Right atrium auricular region (tissue), 2 donors: ENCODE measurements around the gene MAD1L1. TPM values are rescaled to one million over a fixed set of nuclear protein-coding genes. Genes with fewer than 3 reads are reported as not detected.

Experiments
- DNase-seq: peaks from one replicate; pipeline ENCODE4 v3.0.0-alpha.2; 2019; ENCODE audit warnings: low spot score
- H3K27ac ChIP-seq, 2 donors: fragments of 200-600 bp; sonication (generic); 1 replicate in 1 of 2; 2 replicates in 1 of 2; pipeline ENCODE4 v1.5.1; 2016 to 2019
- H3K27me3 ChIP-seq, 2 donors: fragments of 200-600 bp; sonication (generic); one replicate each; pipeline versions ENCODE4 v1.5.1 to v1.6.0; 2017 to 2019
- H3K36me3 ChIP-seq: fragments of 200-600 bp; sonication (generic); one replicate; pipeline ENCODE4 v1.5.1; 2016
- H3K4me1 ChIP-seq, 2 donors: fragments of 200-600 bp; sonication (generic); one replicate each; pipeline versions ENCODE4 v1.5.1 to v1.6.0; 2017 to 2019
- H3K4me3 ChIP-seq, 2 donors: fragments of 200-600 bp; sonication (generic); 1 replicate in 1 of 2; 2 replicates in 1 of 2; pipeline ENCODE4 v1.5.1; 2017 to 2019; ENCODE audit warnings: mild to moderate bottlenecking in 1 of 2, moderate library complexity in 1 of 2
- H3K9me3 ChIP-seq, 2 donors: fragments of 200-600 bp; sonication (generic); one replicate each; pipeline ENCODE4 v1.5.1; 2019
- CTCF ChIP-seq, 2 donors: fragments of 200-600 bp; sonication (generic); IDR thresholded peaks; one replicate each; pipeline ENCODE4 v1.5.1; 2019; ENCODE audit warnings: antibody characterized with exemption in 2 of 2
- total RNA-seq, 2 donors: library from RNA; depleted of rRNA; stranded (reverse); fragments of >200 nt; gene quantifications; one replicate each; pipeline ENCODE4 v1.1.0, GENCODE V29; 2016

The MAD1L1 gene
- total RNA-seq, 2 donors from 2014 or later: 13.3 to 31.9 TPM

- H3K36me3 ChIP-seq: no peaks in the 10 kb centered on the region
- no peaks in the 10 kb centered on the region for H3K9me3 ChIP-seq
- no peaks in the 10 kb centered on the region for H3K27me3 ChIP-seq
- H3K4me3 ChIP-seq: no peak overlapping the region
- peaks cover 0 to 50% of the 10 kb centered on the region in 2 donors for H3K4me1 ChIP-seq
- no peak for TF ChIP-seq CTCF (IDR thresholded peaks at IDR 0.05)
- H3K27ac ChIP-seq: no peak overlapping the region
- DNase-seq: no peak
Measured at GRCh38 chr7:2102375-2102723, 130.4 kb downstream of the MAD1L1 start.

- H3K9me3 ChIP-seq: no peaks in the 10 kb centered on the region
- no peaks in the 10 kb centered on the region for H3K27me3 ChIP-seq
- no peak overlapping the region for H3K27ac ChIP-seq
- H3K4me3 ChIP-seq: no peak overlapping the region
- H3K4me1 ChIP-seq: peaks cover 0 to 45% of the 10 kb centered on the region in 2 donors
- no peaks in the 10 kb centered on the region for H3K36me3 ChIP-seq
- DNase-seq: no peak
- no peak for TF ChIP-seq CTCF (IDR thresholded peaks at IDR 0.05)
Measured at GRCh38 chr7:2101630-2102374, 130.9 kb downstream of the MAD1L1 start.

- peaks cover 0 to 39% of the 10 kb centered on the region in 2 donors for H3K4me1 ChIP-seq
- H3K4me3 ChIP-seq: no peak overlapping the region
- H3K9me3 ChIP-seq: no peaks in the 10 kb centered on the region
- H3K27ac ChIP-seq: peak overlapping the region in 1 of 2 donors; percentile 24
- peak in 1 of 2 donors; percentile 29 for TF ChIP-seq CTCF (IDR thresholded peaks at IDR 0.05)
- DNase-seq: no peak
- H3K27me3 ChIP-seq: no peaks in the 10 kb centered on the region
- H3K36me3 ChIP-seq: no peaks in the 10 kb centered on the region
Measured at GRCh38 chr7:2100278-2101208, 132.2 kb downstream of the MAD1L1 start.

GRCh38 chr7:2099048-2099957 lies 133.4 kb downstream of the MAD1L1 start:
- TF ChIP-seq CTCF (IDR thresholded peaks at IDR 0.05): no peak
- no peak for DNase-seq
- Histone ChIP-seq H3K4me1 (peaks cover 0 to 32% of the 10 kb centered on the region in 2 donors), H3K9me3 (no peaks in the 10 kb centered on the region), H3K36me3 (no peaks in the 10 kb centered on the region), H3K27me3 (no peaks in the 10 kb centered on the region), H3K4me3 (no peak overlapping the region), H3K27ac (peak overlapping the region in 1 of 2 donors; percentile 24)

GRCh38 chr7:2098496-2098895 lies 134.2 kb downstream of the MAD1L1 start:
- Histone ChIP-seq H3K27me3 (no peaks in the 10 kb centered on the region), H3K9me3 (no peaks in the 10 kb centered on the region), H3K4me3 (no peak overlapping the region), H3K4me1 (peaks cover 0 to 24% of the 10 kb centered on the region in 2 donors), H3K36me3 (no peaks in the 10 kb centered on the region), H3K27ac (no peak overlapping the region)
- no peak for DNase-seq
- no peak for TF ChIP-seq CTCF (IDR thresholded peaks at IDR 0.05)
